GM21528 (cell line): ENCODE results near the gene PLXNC1.
A peak's percentile ranks its signal among the peaks of the same experiment; 100 is the strongest.

Experiments
- ATAC-seq: cut with Tn5 transposase; IDR thresholded peaks from one replicate; pipeline ENCODE4 v1.9.1; 2021; ENCODE audit warnings: mild to moderate bottlenecking, moderate library complexity; ENCODE audit not compliant: unreplicated experiment, low FRiP score

The PLXNC1 gene

DNA sequence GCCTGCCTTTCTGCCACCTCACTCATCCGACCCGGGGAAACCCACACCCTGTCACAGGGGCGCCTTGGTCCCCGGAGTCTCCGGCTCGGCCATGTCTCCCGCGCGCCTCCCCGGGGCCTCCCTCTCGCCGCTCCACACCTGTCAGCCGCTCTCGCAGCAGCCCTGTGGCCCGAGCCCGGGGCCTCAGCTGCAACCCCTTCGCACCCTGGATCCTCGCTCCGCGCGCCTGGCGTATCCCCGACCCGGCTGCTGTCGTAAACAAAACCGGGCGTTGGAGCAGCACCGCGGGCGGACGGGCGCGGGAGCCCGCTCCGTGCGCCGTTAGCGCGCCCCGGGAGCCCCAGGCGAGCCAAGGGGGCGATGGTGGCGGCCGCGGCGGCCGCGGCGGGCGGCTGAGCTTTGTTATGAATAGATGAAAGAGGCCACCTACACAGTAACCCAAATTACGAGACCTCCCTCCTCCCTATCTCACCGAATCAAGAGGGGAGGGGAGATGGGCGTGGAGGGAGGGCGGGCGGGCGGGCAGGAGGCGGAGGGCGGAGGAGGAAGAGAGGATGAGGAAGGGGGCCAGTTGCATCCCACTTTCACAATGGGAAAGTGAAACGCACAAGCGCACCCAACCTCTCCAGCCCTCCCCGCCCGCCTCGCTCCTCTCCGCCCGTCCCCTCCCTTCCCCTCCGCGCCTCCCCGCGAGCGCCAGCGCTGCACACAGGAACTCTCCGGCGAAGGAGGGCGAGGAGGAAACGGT lies at the start of gene PLXNC1:
PLXNC1 (plus strand) TSS at position 587 of the 748 bp plus-strand sequence. CDS start 395 bp downstream, outside the sequence.
- ATAC-seq = peak; percentile 45

DNA sequence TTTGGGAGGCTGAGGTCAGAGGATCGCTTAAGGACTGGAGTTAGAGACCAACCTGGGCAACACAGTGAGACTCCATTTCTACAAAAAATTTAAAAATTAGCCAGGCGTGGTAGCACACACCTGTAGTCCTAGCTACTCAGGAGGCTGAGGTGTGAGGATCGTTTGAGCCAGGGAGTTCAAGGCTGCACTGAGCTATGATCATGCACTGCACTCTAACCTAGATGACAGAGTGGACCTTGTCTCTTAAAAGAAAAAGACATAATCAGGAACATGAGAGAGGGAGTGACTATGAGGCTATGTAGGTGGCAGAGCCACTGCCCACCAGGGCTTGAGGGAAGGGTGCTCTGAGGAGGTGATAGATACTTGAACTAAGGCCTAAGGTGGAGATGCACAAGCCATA lies 49.2 kb upstream of the PLXNC1 start:
- no peak for ATAC-seq

DNA sequence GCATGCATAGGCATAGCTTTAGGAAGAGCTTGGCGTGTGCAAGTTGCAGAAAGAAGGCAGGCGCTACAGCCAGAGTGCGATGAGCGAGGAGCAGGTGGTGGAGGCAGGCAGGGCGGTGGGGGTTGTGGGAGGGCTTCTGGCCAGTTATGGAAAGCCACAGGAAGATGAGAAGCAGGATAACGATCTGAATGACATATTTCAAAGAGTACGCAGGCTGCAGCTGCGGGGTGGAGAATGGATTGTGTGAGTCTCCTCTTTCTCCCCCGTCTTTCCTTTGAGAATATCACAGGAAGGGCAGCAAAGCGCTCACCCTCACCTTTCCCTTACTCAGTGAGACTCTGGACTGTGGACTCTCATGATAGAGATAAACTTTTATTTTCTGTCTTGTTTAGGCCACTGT lies 48.7 kb upstream of the PLXNC1 start:
- ATAC-seq = no peak

DNA sequence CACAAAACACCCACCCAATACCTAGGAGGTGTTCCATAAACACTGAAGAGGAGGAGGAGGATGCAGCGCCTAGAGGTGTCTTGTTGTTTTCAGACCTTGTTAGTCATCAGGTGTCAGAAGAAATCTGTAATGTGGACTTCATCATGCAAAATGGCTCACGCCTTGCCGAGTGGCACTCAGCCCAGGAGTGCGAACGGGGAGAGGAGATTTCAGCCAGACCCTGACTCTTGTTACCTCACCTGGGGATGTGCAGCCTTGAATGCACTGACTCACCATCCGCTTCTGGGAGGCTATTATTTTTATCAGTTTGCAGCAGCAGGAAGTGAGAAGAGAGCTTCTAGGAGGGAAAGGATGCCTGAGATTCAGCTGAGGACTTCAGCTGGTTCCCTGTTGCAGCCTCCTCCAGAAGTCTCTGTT lies 48.2 kb upstream of the PLXNC1 start:
- ATAC-seq = no peak

DNA sequence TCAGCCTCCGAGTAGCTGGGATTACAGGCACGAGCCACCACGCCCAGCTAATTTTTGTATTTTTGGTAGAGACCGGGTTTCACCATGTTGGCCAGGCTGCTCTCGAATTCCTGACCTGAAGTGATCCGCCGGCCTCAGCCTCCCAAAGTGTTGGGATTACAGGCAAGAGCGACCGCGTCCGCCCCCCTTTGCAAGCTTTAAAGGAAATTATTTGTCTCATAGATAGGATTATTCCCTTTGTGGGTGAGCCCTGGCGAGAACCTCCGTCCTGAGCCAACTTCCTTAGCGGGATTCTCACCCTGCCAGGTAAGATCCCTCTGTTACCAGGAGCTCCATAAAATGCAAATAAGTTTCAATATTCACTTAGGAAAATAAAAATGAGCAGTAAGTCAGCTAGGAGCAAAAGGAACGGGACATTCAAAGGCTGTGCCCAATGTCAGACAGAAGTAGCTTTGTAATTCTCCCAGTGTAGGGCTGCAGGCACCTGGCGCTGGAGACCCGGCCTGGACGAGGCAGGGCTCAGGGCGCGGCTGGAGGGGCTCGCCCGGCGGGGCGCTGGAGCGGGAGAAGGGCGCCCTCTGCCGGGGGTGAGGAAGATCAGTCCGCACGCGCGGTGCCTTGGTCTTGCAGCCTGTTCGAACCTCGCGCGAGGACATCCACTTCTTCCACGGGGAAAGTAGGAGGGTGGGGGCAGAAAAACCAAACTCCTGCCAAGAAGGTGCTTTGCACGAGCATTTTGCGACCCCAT lies 47.2 kb upstream of the PLXNC1 start:
- peak; percentile 52 for ATAC-seq

DNA sequence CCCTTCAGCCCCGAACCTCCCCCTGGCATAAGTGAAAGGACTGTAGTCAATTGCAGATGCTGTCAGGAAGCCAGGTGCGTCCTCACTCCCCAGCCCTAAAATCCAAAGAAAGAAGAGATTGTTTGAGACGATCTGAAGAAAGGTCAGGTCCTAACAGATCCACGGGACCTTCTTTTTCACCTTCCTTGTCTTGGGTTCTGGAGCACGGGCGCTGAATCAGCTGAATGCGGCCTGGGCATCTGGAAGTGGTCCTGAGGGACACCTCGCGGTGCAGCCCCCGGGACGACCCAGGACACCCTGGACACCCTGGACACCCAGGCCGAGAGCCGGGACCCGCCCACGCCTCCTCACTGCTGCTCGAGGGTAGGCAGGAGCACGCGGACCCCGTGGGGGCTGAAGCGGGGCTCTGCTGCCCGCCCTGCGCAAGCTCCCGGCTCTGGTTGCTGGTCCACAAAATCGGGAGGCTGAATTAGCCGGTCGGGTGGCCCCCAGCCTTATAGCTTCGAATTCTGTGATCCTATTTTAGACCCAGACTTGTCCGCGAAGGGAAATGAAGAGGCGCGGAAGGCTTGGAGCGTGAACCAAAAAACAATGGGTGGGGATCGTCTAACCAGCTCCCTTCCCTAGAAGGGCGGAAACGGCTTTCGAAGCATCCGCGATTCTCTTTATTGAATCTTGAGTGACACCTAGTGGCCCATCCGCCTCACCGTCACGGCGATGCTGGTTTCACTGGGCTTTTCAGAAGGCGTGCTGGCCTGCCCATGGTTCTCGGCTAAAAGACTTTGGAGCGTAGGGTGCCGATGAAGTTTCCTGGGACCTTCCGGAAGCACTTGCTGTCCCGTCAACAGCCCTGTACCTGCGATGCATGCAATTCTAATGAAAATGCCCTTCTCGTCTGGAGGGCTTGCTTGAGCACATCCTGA lies 46.4 kb upstream of the PLXNC1 start:
- peak; percentile 87 for ATAC-seq

DNA sequence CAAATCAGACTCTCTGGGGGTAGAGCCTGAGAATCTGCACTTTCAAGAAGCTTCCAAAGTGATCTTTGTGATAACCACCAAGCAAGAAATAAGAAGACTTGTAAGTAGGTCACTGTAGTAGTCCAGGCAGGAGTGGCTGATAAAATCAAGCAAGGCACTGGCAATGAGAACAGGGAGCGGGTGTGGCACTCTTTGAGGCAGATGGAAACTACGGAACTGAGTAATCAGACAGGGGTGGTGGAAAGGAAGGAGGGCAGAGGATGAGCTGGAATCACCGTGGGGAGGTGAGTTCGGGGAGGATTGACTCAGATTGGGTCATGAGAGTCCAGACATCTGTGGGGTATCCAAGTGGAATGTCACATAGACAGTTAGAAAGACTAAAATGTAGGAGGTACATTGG lies 44.4 kb upstream of the PLXNC1 start:
- no peak for ATAC-seq

DNA sequence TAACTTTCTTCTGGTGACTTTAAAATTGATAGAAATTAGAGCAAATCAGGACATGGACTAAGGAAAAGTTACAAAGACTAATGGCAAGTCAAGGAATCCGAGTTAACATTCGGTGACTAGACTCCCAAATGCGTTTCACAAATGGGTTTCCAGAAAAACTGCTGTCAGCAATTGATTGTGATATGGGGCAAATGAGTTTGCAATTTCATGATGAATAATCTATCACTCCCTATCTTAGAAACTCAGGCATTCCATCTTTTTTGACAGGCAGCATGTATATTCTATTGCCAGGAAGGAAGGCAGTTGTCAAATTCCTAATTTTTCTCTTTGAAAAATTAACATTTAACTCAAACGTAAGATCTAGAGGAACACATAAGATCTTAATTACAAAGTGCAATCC lies 40.5 kb upstream of the PLXNC1 start:
- no peak for ATAC-seq

DNA sequence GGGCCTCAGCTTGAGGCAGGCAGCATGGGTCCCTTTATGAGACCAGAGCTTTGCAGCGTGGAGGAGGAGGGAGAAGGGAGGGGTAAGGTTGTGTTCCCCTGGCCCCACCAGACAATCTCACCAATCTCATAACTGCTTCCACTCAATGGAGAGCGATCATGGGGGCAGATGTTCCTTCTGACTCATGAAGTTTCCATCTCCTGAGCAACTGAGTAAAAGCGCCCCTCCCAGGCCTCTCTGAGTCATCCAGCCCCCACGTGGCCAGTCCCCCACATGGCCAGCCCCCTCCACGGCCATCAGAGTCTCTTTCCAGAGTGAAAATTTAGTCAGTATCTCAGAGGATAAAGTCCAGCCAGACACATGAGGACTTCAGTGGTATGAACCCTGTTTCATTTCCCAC lies 39.2 kb upstream of the PLXNC1 start:
- no peak for ATAC-seq

DNA sequence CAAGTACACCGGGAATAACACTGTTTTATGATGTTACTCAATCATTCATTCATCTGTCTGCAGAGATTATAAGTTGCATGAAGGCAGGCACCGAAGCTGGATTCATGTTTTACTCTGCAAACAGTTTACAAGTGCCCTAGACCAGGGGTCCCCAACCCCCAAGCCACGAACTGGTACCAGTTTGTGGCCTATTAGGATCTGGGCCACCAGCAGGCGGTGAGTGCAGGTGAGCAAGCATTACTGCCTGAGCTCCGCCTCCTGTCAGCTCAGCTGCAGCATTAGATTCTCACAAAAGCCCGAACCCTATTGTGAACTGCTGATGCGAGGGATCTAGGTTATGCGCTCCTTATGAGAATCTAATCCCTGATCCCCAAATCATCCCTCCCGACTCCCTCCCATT lies 38.1 kb upstream of the PLXNC1 start:
- ATAC-seq = no peak

DNA sequence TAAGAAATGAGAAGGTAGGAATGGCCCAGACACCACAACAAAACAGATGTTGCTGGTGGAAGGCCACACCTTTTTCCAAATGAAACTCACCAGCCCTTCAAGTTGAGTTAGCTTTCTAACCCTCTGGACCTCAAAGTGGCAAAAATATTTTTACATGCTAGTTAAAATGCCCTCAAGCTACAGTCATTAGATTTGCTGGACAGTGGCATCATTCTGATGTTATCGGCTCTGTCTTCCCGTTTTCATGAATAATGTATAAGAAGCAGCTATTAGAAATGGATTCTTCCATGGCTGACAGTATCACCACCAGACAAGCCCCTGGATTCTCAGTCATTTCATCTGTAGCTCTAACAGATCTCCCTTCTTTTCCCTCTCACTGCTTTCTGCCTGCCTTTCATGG lies 37.1 kb upstream of the PLXNC1 start:
- no peak for ATAC-seq

DNA sequence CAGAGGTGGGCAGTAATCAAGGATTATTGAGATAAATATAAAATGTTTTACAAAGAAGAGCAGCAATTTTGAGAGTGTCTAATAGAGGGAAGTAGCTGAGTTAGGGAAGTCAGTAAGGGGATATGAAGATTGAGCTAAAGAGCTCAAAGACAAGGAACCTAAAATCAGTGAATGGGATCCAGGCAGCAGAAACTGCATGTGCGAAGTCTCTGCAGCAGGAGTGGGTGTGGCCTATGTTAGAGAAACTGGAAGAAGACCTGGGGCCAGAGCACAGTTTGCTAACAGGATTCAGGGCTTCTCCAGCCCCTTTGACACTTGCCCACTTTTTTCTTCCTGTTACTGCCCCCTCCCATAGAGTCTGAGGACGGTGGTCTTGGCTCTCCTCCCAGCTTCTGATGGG lies 36.3 kb upstream of the PLXNC1 start:
- no peak for ATAC-seq

DNA sequence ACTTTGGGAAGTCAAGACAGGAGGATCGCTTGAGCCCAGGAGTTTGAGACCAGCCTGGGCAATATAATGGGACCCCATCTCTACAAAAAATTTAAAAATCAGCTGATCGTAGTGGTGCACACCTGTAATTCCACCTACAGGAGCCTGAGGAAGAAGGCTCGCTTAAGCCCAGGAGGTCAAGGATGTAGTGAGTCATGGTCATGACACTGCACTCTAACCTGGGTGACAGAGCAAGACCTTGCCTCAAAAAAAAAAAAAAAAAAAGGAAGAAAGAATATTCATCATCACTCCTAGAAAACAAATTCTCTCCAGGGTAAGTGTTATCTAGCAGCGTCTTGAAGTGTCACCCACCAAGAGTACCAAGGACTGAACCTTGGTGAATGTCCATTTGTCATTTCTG lies 34.2 kb upstream of the PLXNC1 start:
- no peak for ATAC-seq

DNA sequence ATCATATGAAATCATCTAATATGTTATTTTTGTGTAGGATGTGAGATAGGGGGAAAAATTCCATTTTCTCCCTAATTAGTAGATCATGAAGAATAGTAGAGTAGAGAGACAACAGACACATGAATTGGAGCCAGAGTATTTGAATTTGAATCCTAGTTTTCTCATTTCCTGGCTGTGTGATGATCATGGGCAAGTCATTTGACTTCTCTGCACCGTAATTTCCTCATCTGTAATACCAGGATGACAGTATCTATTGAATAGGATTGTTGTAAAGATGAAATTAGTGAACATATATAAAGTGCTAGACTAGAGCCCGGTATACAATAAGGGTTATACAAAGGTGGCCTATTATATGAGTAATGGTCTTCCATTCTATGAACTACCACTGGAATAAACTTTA lies 32.2 kb upstream of the PLXNC1 start:
- ATAC-seq = no peak

DNA sequence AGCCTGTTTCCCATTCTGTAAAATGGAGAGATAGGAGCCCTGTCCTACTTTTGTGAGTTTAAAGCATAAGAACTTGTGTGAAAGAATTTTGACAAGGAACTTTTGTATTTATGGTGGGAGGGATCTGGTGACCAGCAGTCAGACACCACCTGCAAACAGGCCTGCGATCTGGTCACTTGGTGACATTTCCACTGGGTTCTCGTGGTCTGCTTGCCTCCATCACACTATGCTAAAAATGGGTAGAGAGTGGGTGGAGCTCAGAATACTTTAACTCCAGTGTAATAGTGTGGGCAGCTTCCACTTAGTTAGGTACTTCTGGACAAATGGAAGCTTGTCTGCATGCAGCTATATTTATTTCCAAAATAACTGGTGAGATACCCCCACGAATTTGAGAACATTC lies 26.5 kb upstream of the PLXNC1 start:
- ATAC-seq = no peak

DNA sequence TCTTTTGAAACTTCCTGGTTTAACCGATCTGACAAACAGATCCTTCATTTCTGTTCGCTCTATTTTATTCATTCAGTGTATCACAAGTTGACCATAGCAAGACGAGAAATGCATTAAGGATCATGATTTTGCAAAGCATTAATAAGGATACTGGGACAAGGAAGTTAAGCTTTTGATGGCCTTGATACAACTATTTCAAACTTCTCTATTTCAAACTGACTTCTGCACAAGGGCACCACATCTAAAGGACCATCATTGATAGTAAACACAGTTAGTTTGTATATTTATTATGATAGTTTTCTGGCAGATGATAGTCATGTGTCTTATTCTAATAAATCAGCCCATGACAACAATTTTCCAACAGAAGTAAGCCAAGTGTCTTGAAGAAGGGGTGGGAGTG lies 25.8 kb upstream of the PLXNC1 start:
- ATAC-seq = no peak

DNA sequence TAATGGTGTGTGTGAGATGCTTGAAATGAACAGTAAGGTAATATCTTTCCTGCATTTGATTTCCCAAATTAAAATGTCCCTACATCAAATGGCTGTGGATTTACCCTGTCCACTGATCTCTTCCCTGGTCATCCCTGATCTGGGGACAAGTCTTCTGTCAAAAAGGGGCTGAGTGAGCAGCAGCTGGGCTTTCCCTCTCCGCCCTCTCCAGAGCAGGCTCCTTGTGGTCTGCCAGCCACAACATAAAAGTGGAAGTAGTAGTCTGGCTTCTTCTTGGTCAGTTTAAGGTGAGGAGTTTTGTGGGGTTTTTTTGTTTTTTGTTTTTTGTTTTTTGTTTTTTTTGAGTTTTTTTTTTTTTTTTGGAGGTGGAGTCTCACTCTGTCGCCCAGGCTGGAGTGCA lies 25.2 kb upstream of the PLXNC1 start:
- ATAC-seq = no peak

DNA sequence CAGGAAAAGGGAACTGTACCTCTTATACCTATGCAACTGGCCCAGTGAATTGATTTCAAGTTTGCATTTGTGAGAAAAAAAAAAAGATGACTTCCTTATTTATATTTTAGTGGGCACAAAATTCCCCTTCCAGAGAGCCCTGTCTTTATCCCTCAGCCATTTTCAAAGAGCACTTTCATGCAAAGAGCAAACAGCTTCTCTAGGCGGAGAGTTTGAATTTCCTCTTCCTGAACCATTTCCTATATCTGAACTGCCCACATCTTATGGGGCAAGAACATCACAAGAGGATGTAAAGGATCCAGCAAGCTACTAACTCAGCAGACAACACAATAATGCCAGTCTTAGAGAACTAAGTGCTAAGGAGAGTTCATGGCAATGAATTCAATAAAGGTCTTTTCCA lies 22.3 kb upstream of the PLXNC1 start:
- ATAC-seq = no peak

DNA sequence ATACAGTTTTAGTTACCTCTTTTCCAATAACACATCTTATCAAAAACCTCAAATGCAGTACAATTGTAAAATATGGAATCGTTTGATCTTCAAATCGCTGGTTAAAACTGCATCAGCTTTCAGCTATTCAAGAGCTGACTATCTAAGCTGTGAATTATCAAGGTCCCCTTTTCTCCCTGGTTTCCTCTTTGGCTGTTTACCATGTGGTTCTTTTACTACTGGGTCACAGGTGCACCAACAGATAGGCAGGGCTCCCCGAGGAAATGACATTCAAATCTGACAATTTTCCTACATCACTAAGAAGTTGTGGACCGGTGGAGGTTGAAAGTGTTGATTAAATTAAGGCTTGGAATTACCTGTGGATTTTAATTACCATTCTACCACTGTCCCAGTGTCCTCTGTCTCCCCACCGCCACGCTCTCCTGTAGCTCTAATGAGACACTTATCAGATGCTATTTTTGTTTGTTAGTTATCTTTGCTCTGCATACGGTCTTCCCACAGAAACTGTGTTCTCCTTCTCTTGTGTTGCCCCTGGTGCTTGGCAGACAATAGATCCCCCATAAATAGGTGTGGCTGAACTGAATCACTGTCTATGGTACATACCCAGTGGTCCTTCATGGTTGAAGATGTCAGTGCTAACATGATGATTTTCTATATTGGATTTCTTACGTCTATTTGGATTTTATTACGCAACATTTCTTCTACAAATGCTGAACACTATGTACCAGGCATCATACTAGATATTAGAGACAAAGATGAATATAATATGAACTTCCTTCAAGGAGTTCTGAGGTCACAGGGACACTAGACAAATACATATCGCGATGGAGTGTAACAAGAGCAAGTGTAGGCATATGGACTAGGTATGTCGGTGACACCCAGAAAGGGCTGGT lies 20.9 kb upstream of the PLXNC1 start:
- ATAC-seq = no peak

DNA sequence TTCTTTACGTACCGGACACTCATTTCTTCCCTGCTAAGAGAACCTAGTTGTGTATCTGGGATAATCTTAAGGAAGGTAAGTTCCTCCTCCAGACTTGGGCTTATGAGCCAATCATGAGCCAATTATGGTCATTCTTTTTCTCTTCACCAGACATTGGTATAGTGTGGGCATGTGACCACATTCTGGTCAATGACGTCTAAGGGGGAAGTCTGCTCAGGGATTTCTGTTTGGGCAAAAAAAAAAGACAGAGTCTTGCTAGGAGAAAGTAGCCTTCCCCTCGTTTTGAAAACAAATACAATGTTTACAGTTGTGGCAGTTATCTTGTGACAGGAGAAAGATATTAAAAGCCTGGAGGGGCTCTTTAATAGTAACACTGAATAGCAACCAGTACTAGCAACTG lies 20.1 kb upstream of the PLXNC1 start:
- ATAC-seq = no peak
